Brain pericyte (primary cell): ENCODE data around the gene CAMKK2.
"Not testable (repeated sequence)": the region's sequence is repeated elsewhere in the genome, so short reads cannot be mapped to it uniquely, and the experiment has no call there.

Source experiments
- DNase-seq: peaks from one replicate; pipeline ENCODE4 v3.0.0-alpha.2; 2012; ENCODE audit warnings: low read depth, low spot score

Gene CAMKK2

DNA sequence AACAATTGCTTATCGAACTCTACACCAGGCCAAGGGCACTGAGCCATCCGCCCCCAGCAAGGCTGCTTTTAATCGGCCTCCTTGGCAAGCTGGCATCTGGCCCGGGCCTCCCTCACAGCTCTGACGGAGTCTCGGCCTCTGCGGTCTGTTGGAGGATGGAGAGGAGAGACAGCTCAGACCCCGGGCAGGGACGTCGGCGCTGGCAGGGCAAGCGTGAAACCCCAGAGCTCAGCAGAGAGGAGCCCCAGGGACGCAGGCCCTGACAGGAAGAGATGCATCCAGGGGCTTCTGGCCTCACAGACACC, 17.5 kb downstream of the CAMKK2 start:
- DNase-seq, result no peak

DNA sequence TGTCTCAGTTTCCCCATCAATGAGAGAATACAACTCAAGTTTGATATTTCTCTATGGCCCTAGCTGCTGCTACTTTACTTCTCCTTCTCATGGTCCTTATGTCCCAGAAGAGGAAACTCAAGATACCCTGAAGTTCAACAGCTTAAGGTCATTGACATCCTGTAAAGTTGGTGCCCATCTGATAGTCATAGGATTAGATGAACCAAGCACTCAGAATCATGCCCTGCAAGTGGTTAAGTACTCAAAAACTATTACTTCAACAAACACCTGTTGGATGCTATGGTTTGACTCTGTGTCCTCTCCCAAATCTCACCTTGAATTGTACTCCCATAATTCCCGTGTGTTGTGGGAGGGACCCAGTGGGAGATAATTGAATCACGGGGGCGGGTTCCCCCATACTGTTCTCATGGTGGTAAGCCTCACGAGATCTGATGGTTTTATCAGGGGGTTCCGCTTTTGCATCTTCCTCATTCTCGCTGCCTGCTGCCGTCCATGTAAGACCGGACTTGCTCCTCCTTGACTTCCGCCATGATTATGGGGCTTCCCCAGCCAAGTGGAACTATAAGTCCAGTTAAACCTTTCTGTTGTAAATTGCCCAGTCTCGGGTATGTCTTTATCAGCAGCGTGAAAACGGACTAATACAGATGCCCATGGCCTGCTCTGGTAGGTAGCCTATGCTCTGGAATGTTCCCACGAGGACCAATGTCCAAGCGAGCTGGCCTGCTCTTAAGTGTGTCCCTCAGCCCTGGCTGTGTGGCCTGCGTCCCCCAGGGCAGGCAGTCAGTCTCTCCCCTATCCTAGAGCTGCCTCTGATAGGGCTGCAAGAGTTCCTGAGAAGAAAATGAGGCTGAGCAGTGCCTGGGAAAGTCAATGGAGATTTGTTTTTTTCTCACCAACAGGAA, 18.1 kb downstream of the CAMKK2 start:
- DNase-seq, result no peak

- no peak for DNase-seq
Measured at GRCh38 chr12:121277374-121277759, 19.1 kb downstream of the CAMKK2 start.

- DNase-seq, result no peak
Measured at GRCh38 chr12:121274036-121274763, 22.3 kb downstream of the CAMKK2 start.

DNA sequence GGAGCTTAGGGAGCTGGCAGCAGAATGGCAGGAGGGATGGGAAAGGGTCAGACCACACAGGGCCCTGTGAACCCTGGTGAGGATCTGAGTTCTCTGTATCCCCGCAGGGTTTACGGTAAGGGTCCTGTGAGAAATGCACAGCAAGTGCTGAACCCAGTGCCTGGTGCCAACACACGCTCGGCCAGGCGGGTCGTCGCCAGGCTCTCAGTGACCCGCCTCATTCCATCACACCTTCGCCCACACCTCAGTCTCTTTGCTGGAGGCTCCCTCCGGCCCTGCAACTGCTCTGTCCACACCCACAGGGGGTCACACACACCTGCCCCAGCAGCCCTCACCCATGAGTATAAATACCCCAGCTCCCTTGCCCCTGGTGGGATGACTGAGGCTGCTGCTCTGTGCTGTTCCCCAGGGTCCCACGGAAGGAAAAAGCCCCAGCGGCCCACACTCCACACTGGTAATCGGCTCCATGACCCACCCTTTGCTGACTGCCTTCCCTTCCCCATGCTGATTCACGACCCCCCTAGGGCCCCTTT, 23.1 kb downstream of the CAMKK2 start:
- no peak for DNase-seq

DNA sequence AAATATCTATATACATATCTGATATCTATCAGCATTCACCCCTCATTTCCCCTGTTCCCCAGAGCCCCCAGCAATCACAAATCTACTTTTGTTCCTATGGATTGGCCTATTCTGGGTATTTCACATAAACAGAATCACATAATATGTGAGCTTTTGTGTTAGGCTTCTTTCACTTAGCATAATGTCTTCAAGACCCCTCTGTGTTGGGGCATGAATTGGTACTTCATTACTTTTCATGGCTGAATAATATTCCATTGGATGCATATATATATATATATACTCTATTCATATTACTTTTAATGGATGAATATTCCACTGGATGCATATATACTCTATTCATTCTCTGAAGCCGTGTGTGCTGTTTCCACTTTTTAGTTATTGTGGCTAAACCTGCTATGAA, 28.7 kb downstream of the CAMKK2 start:
- DNase-seq, result no peak

DNA sequence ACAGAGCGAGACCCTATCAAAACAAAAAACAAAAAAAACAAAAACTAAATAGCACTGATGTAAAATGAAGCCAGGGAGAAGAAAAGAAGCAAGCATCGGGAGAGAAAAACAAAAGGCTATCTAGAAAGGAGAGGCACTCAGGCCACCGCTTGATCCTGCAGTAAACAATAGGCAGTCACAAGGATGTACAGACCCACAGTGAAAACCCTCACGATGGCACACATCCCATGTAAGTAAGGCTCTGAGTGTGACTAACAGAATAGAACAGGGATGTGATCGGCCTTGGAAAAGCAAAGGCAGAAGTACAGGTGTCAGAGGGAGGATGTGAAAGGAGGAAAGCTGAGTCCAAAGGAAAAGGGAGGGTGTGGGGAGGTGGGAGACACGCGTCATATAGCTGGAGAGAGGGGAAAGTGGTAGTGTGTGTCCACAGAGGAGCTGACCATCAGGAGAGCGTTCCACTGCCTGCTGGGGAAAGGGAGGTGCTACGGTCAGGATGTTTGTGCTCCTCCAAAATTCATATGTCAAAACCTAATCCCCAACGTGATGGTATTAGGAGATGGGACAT, 31.5 kb downstream of the CAMKK2 start:
- no peak for DNase-seq

- no peak for DNase-seq
Measured at GRCh38 chr12:121264135-121264534, 32.4 kb downstream of the CAMKK2 start.

- no peak for DNase-seq
Measured at GRCh38 chr12:121263206-121263935, 33.1 kb downstream of the CAMKK2 start.

GRCh38 chr12:121261398-121261797, 35.1 kb downstream of the CAMKK2 start:
- no peak for DNase-seq

- no peak for DNase-seq
Measured at GRCh38 chr12:121260091-121260490, 36.4 kb downstream of the CAMKK2 start.

DNA sequence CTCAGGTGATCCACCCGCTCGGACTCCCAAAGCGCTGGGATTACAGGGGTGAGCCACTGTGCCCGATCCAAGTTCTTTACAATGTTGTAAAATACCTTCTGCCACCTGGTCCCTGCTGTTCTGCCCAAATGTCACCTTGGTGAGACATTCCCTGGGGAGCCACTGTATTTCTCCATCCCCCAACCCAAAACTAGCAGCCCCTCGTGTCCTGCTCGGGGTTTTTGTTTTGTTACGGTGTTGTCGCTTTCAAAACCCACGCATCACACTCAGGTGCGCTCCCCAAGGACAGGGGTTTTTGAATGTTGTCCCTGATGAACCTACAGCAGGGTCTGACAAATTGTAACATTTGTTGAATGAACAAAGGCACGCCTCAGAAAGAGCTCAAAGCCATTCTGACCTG, 37.4 kb downstream of the CAMKK2 start:
- no peak for DNase-seq

- not testable (repeated sequence) for DNase-seq
Measured at GRCh38 chr12:121257704-121258449, 38.6 kb downstream of the CAMKK2 start.

DNA sequence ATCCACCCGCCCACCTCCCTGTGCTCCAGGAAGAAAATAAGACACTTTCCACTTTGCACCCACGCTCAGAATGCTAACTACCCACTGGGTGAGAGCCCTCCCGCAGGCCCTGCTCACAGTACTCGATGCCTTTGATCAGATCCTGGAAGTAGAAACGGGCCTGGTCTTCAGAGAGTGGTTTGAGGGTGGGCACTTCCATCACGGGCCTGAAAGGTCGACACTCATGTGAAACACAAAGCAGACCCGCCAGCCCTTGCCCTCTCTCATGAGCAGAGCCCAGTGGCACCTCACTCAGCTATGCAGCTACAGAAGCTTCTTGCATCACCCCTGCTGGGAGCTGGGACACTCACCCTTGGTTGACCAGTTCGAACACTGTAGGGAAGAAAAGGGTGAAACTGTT, 41.1 kb downstream of the CAMKK2 start:
- DNase-seq, result no peak

DNA sequence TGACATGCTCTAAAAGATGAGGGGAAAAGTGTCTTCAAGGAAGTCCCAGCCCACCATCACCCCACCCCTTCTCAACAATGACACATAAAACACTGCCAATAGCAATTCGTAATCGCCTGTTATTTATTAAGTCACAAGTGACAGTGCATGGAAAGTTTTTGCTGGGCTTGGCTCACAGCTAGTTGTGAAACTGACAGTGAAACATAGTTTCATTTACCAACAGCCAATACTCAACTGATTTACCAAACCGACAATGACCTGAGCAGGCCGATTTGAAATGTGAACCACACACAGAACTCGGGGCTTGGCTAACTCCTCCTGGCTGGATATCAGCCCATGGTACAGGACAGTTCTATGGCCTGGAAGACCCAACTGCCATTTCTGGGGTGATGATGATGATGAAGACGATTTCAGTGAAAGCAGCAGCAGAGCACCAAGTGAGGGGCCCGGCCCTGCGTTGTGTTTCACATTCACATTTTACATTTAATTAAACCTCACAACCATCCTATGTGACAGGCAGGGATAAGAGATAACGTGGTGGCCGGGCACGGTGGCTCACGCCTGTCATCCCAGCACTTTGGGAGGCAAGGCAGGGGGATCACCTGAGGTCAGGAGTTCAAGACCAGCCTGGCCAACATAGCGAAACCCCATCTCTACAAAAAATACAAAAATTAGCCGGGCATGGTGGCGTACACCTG, 42.7 kb downstream of the CAMKK2 start:
- DNase-seq, result no peak

DNA sequence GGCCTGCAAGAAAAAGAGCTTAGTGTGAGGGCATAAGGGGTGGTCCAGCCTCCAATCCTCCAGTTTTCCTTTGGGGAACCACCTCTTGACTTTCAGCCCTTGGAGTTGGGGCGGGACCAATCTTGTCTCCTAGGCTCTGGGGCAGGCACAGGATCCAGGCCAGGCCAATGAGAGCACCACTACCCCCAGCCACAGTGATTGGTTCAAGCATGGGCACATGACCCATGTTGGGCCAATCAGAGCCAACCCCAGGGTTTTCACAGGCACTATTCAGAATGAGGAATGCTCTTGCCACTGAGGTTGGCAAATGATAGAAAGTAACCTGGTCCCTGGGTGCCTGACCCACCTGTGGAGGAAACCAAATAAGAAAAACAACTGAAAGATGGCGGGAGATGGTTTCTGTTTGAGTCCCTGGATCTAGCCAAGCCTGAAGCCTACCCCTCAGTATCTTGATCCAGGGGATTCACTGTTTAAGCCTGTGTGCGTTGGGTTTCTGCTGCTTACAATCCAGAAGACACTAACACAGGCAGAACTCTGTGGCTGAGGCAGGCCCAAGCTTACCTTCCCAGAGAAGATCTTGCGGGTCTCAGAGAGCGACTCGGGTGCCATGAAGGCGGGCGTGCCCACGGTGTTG, 43.7 kb downstream of the CAMKK2 start:
- DNase-seq, result no peak

DNA sequence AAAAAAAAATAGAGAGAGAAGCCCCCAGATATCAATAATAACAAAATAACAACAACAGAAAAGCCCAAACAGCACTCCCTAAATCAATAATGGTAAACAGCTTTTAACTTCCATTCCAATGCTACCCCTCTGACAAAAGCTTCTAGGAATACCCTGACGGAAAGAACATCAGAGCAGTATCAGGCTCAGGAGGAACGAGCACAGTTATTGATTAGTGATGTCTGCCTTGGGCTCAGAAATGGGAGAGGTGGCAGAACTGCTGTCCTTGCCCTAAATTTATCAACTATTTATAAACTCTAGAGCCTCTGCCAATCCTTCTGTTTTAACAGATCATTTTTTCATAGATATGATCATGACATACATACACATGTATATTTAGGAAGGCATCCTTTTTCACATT, 44.7 kb downstream of the CAMKK2 start:
- DNase-seq, result no peak

GRCh38 chr12:121250359-121250758, 46.1 kb downstream of the CAMKK2 start:
- no peak for DNase-seq

DNA sequence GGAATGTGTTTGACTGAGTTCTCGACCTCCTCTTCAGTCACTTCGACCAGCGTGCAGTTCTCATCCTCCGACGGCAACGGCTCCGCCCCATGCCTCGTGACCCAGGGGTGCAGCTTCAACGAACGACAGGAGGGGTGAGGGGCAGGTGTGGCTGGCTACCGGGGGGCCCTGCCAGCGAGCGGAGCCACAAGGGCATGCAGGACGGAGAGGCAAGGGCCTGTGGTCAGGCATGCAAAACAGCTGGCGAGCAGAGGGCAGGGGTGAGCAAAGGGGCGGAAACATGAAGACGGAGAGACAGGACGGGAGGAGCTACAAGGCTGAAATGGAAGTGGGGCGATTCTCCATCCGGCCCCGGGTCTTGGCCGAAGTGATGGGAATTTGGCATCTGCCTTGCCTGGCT, 47.9 kb downstream of the CAMKK2 start:
- no peak for DNase-seq

DNA sequence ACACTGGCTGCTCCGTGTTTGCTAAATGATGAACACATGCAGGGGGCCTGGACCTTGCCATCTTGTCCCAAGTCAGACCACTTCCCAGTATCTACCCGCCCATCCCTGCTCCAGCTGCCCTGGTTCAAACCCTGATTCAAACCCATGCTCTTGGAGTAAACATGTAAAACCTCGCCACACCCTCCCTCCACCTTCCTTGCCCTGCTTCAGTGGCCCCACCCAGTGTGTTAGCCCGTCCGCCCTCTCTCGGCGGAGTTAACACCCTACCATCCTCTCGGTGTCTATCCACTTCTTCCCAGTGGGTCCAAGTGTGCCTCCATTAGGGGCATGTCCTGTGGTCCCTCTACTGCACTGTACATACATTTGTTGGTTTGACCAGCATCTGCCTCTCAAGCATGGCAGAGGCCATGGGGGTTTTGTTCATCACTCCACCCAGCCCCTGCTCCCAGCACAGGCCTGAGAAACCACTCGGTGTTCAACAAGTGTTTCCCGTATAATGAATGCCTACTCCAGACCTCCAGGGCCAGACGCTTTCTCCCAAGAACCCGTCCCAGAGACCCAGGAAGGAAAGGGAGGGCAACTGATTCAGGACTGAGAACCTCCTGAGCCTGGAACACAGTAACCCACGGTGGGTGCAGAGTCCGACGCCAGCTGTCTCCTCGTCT, 49.5 kb downstream of the CAMKK2 start:
- no peak for DNase-seq
